ENCODE measurements around the gene CD5L. TPM values are rescaled to one million over a fixed set of nuclear protein-coding genes. Genes with fewer than 3 reads are reported as not detected.

The CD5L gene
- total and polyA plus RNA-seq, 8 donors = 1.8 TPM; not detected in 7

- peaks cover 0 to 6% (median 0%) of the 10 kb centered on the region in 3 donors for H3K27me3 ChIP-seq
- no peaks in the 10 kb centered on the region for H3K4me1 ChIP-seq
- H3K9me3 ChIP-seq = peaks cover 0 to 31% (median 22%) of the 10 kb centered on the region in 4 donors
- no peak for DNase-seq
- TF ChIP-seq CTCF (IDR thresholded peaks at IDR 0.05) (no peak), EP300 (IDR thresholded peaks at IDR 0.05) (no peak), POLR2A (IDR thresholded peaks at IDR 0.05) (no peak), POLR2AphosphoS5 (IDR thresholded peaks at IDR 0.05) (no peak)
- H3K27ac ChIP-seq = no peak overlapping the region
- intact Hi-C loops (cut with DNase I; ENCODE audit: low total_unique reads) = no loop called here
- H3K4me3 ChIP-seq = no peak overlapping the region
- WGBS, 5 donors = 57 to 72% (median 62%) methylated on average over 1 of the region's 1 CpG
- H3K36me3 ChIP-seq = no peaks in the 10 kb centered on the region
Observed at GRCh38 chr1:157813269-157813668, 28.3 kb downstream of the CD5L start.

GRCh38 chr1:157806431-157807149 lies 35.0 kb downstream of the CD5L start:
- Histone ChIP-seq H3K36me3 (no peaks in the 10 kb centered on the region), H3K4me1 (no peaks in the 10 kb centered on the region), H3K27me3 (no peaks in the 10 kb centered on the region), H3K4me3 (no peak overlapping the region), H3K9me3 (peaks cover 0 to 5% (median 1%) of the 10 kb centered on the region in 4 donors), H3K27ac (peak overlapping the region in 1 of 5 donors; percentile 8)
- intact Hi-C loops (cut with DNase I; ENCODE audit: low total_unique reads) = no loop called here
- 48 to 57% (median 52%) methylated on average over 6 of the region's 6 CpGs for WGBS, 5 donors
- TF ChIP-seq EP300 (IDR thresholded peaks at IDR 0.05) = no peak
- TF ChIP-seq CTCF (IDR thresholded peaks at IDR 0.05) = no peak
- no peak for TF ChIP-seq POLR2A (IDR thresholded peaks at IDR 0.05)
- no peak for TF ChIP-seq POLR2AphosphoS5 (IDR thresholded peaks at IDR 0.05)
- peak in 1 of 2 donors; percentile 18 for DNase-seq

GRCh38 chr1:157803851-157804250 lies 37.8 kb downstream of the CD5L start:
- intact Hi-C loops (cut with DNase I; ENCODE audit: low total_unique reads) = no loop called here

GRCh38 chr1:157799996-157800395 lies 41.6 kb downstream of the CD5L start:
- no peaks in the 10 kb centered on the region for H3K36me3 ChIP-seq
- TF ChIP-seq EP300 (IDR thresholded peaks at IDR 0.05) (no peak), POLR2A (IDR thresholded peaks at IDR 0.05) (no peak), CTCF (IDR thresholded peaks at IDR 0.05) (no peak), POLR2AphosphoS5 (IDR thresholded peaks at IDR 0.05) (no peak)
- 56 to 89% (median 72%) methylated on average over 1 of the region's 1 CpG for WGBS, 5 donors
- no peak overlapping the region for H3K4me3 ChIP-seq
- intact Hi-C loops (cut with DNase I; ENCODE audit: low total_unique reads) = no loop called here
- no peak overlapping the region for H3K27ac ChIP-seq
- H3K4me1 ChIP-seq = no peaks in the 10 kb centered on the region
- H3K9me3 ChIP-seq = no peaks in the 10 kb centered on the region
- no peak for DNase-seq
- H3K27me3 ChIP-seq = no peaks in the 10 kb centered on the region

More at GRCh38 chr1:157803851-157804250, 37.8 kb downstream of the CD5L start:
- 70 to 83% (median 82%) methylated on average over 7 of the region's 7 CpGs for WGBS, 5 donors
- no peaks in the 10 kb centered on the region for H3K27me3 ChIP-seq
- H3K27ac ChIP-seq = no peak overlapping the region
- H3K36me3 ChIP-seq = no peaks in the 10 kb centered on the region
- no peak for DNase-seq
- no peak overlapping the region for H3K4me3 ChIP-seq
- H3K9me3 ChIP-seq = no peaks in the 10 kb centered on the region
- TF ChIP-seq EP300 (IDR thresholded peaks at IDR 0.05) (no peak), CTCF (IDR thresholded peaks at IDR 0.05) (no peak), POLR2AphosphoS5 (IDR thresholded peaks at IDR 0.05) (no peak), POLR2A (IDR thresholded peaks at IDR 0.05) (no peak)
- H3K4me1 ChIP-seq = no peaks in the 10 kb centered on the region
